Measurements from ENCODE around the gene AJAP1. TPM values are rescaled to one million over a fixed set of nuclear protein-coding genes. Genes with fewer than 3 reads are reported as not detected.

The AJAP1 gene
- polyA plus RNA-seq, 1 donor from 2014 or later, result 7.9 TPM

DNA sequence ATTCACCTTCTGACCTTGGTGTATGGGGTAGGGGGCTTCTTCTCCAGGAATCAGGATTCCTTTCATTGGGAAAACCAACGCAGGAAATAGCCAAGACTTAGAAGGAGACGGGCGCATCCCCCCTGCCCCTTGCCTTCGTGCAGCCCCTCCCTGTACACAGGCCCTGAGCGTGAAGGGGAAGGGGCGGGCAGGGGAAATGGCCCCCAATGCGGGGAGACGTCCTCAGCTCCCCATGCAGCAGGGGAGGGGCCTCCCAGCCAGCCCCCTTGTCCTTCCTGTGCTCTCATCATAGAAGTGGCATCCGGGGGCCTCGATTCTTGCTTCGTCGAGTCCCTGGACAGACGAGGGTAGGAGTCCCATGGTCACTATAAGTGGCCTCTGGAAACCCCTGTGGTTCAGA, 116.9 kb downstream of the AJAP1 start:
- TF ChIP-seq CTCF (IDR thresholded peaks at IDR 0.05; ENCODE audit: poor library complexity, severe bottlenecking) (no peak), EZH2 (IDR thresholded peaks at IDR 0.05; ENCODE audit: borderline replicate concordance, insufficient read depth, low read length, poor library complexity, severe bottlenecking) (no peak), MXI1 (conservative IDR thresholded peaks at IDR 0.05; ENCODE audit: poor library complexity, severe bottlenecking) (no peak), RAD21 (conservative IDR thresholded peaks at IDR 0.05) (no peak), SMC3 (conservative IDR thresholded peaks at IDR 0.05; ENCODE audit: poor library complexity) (no peak), TAF1 (IDR thresholded peaks at IDR 0.05; ENCODE audit: low read depth) (no peak), POLR2AphosphoS5 (IDR thresholded peaks at IDR 0.05) (no peak), EP300 (conservative IDR thresholded peaks at IDR 0.05; ENCODE audit: poor library complexity, severe bottlenecking) (no peak)
- TF ChIP-seq, protein P1, sequence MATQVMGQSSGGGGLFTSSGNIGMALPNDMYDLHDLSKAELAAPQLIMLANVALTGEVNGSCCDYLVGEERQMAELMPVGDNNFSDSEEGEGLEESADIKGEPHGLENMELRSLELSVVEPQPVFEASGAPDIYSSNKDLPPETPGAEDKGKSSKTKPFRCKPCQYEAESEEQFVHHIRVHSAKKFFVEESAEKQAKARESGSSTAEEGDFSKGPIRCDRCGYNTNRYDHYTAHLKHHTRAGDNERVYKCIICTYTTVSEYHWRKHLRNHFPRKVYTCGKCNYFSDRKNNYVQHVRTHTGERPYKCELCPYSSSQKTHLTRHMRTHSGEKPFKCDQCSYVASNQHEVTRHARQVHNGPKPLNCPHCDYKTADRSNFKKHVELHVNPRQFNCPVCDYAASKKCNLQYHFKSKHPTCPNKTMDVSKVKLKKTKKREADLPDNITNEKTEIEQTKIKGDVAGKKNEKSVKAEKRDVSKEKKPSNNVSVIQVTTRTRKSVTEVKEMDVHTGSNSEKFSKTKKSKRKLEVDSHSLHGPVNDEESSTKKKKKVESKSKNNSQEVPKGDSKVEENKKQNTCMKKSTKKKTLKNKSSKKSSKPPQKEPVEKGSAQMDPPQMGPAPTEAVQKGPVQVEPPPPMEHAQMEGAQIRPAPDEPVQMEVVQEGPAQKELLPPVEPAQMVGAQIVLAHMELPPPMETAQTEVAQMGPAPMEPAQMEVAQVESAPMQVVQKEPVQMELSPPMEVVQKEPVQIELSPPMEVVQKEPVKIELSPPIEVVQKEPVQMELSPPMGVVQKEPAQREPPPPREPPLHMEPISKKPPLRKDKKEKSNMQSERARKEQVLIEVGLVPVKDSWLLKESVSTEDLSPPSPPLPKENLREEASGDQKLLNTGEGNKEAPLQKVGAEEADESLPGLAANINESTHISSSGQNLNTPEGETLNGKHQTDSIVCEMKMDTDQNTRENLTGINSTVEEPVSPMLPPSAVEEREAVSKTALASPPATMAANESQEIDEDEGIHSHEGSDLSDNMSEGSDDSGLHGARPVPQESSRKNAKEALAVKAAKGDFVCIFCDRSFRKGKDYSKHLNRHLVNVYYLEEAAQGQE (IDR thresholded peaks at IDR 0.05; ENCODE audit: borderline replicate concordance), result no peak
- Histone ChIP-seq H4K20me1 (ENCODE audit: insufficient read depth) (no peaks in the 10 kb centered on the region), H3K9ac (ENCODE audit: low read length) (no peak overlapping the region), H3K27ac (ENCODE audit: low read length) (no peak overlapping the region), H3F3A (ENCODE audit: insufficient read depth, low read length, poor library complexity, severe bottlenecking) (no peaks in the 10 kb centered on the region), H3K4me2 (ENCODE audit: low read length) (no peak overlapping the region), H3K36me3 (ENCODE audit: insufficient read depth, low read length) (no peaks in the 10 kb centered on the region), H3K9me2 (ENCODE audit: insufficient read depth, low read length) (no peaks in the 10 kb centered on the region), H3K4me3 (ENCODE audit: low read length) (no peak overlapping the region), H3K9me3 (ENCODE audit: low read length) (no peaks in the 10 kb centered on the region), H2AFZ (ENCODE audit: low read depth, low read length) (no peak overlapping the region), H3K27me3 (ENCODE audit: insufficient read depth, low read depth, low read length) (no peaks in the 10 kb centered on the region), H3K79me2 (replicated peaks; ENCODE audit: insufficient read depth, low read length) (no peaks in the 10 kb centered on the region)

GRCh38 chr1:4771721-4772120, 117.3 kb downstream of the AJAP1 start:
- H3K4me3 ChIP-seq (ENCODE audit: low read length), result no peak overlapping the region
- no peaks in the 10 kb centered on the region for H3K27me3 ChIP-seq (ENCODE audit: insufficient read depth, low read depth, low read length)
- no peaks in the 10 kb centered on the region for H3K9me3 ChIP-seq (ENCODE audit: low read length)
- H3K4me2 ChIP-seq (ENCODE audit: low read length), result no peak overlapping the region
- H3K9me2 ChIP-seq (ENCODE audit: insufficient read depth, low read length), result no peaks in the 10 kb centered on the region
- no peaks in the 10 kb centered on the region for H3F3A ChIP-seq (ENCODE audit: insufficient read depth, low read length, poor library complexity, severe bottlenecking)
- H2AFZ ChIP-seq (ENCODE audit: low read depth, low read length), result no peak overlapping the region
- no peaks in the 10 kb centered on the region for H3K36me3 ChIP-seq (ENCODE audit: insufficient read depth, low read length)
- no peak overlapping the region for H3K9ac ChIP-seq (ENCODE audit: low read length)
- H4K20me1 ChIP-seq (ENCODE audit: insufficient read depth), result no peaks in the 10 kb centered on the region
- no peak for TF ChIP-seq SMC3 (conservative IDR thresholded peaks at IDR 0.05; ENCODE audit: poor library complexity)
- TF ChIP-seq RAD21 (conservative IDR thresholded peaks at IDR 0.05), result no peak
- TF ChIP-seq CTCF (IDR thresholded peaks at IDR 0.05; ENCODE audit: poor library complexity, severe bottlenecking), result no peak
- TF ChIP-seq EZH2 (IDR thresholded peaks at IDR 0.05; ENCODE audit: borderline replicate concordance, insufficient read depth, low read length, poor library complexity, severe bottlenecking), result no peak
- no peak for TF ChIP-seq MXI1 (conservative IDR thresholded peaks at IDR 0.05; ENCODE audit: poor library complexity, severe bottlenecking)
- TF ChIP-seq POLR2AphosphoS5 (IDR thresholded peaks at IDR 0.05), result no peak
- TF ChIP-seq, protein P1 (IDR thresholded peaks at IDR 0.05; ENCODE audit: borderline replicate concordance), result no peak
- TF ChIP-seq EP300 (conservative IDR thresholded peaks at IDR 0.05; ENCODE audit: poor library complexity, severe bottlenecking), result no peak
- no peak for TF ChIP-seq TAF1 (IDR thresholded peaks at IDR 0.05; ENCODE audit: low read depth)
- no peak overlapping the region for H3K27ac ChIP-seq (ENCODE audit: low read length)
- H3K79me2 ChIP-seq (replicated peaks; ENCODE audit: insufficient read depth, low read length), result no peaks in the 10 kb centered on the region

Data from neural cell (in vitro differentiated cells).